Osteocyte (in vitro differentiated cells): ENCODE measurements around the gene MOB3A. TPM values are rescaled to one million over a fixed set of nuclear protein-coding genes. Genes with fewer than 3 reads are reported as not detected.

Experiments
- DNase-seq: peaks from one replicate; pipeline ENCODE4 v3.0.0; 2021; ENCODE audit warnings: mixed read lengths; ENCODE audit not compliant: unreplicated experiment; ENCODE audit errors: extremely low spot score
- H3K27ac Mint-ChIP-seq: one replicate; pipeline ENCODE4 v1.8.0; 2021; ENCODE audit warnings: mild to moderate bottlenecking, mixed read lengths; ENCODE audit not compliant: unreplicated experiment
- H3K27me3 Mint-ChIP-seq: one replicate; pipeline ENCODE4 v1.8.0; 2021; ENCODE audit warnings: mixed read lengths; ENCODE audit not compliant: unreplicated experiment
- H3K36me3 Mint-ChIP-seq: one replicate; pipeline ENCODE4 v1.8.0; 2021; ENCODE audit warnings: mixed read lengths; ENCODE audit not compliant: unreplicated experiment
- H3K4me1 Mint-ChIP-seq: one replicate; pipeline ENCODE4 v1.8.0; 2021; ENCODE audit warnings: mixed read lengths; ENCODE audit not compliant: unreplicated experiment
- H3K4me3 Mint-ChIP-seq: one replicate; pipeline ENCODE4 v1.8.0; 2021; ENCODE audit warnings: mild to moderate bottlenecking, moderate library complexity, mixed read lengths; ENCODE audit not compliant: unreplicated experiment
- H3K9me3 Mint-ChIP-seq: one replicate; pipeline ENCODE4 v1.8.0; 2021; ENCODE audit warnings: mixed read lengths; ENCODE audit not compliant: unreplicated experiment
- total RNA-seq: library from RNA; stranded (reverse); gene quantifications from 2 replicates; pipeline ENCODE4 v1.2.1, GENCODE V29; 2021
- TF ChIP-seq, protein P1 (sequence below): fragments of 200-600 bp; sonication (generic); IDR thresholded peaks from 2 replicates; pipeline ENCODE4 v1.5.0; 2021; ENCODE audit warnings: antibody characterized with exemption, mild to moderate bottlenecking, moderate library complexity

Gene MOB3A
- total RNA-seq, 1 donor from 2014 or later: 50.6 TPM

DNA sequence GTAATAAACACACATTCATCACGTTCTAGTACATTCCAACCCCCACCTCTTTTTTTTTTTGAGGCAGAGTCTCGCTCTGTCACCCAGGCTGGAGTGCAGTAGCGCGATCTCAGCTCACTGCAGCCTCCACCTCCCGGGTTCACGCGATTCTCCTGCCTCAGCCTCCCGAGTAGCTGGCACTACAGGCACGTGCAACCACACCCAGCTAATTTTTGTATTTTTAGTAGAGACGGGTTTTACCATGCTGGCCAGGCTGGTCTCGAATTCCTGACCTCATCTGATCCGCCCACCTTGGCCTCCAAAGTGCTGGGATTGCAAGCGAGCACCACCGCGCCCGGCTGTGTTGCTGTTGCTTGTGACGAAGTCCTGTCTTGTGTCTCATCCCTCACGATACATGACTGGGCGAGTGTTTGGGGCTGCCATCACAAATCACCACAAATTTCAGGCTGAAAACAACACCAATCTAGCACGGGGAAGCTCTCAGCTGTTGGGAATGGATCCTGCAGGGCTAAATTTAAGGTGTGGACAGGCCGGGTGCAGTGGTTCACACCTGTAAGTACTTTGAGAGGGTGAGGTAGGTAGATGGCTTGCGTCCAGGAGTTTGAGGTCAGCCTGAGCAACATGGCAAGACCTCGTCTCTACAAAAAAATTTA is 15.7 kb downstream of the MOB3A start:
- Mint-ChIP-seq H3K4me3 (no peak overlapping the region), H3K27ac (no peak overlapping the region), H3K36me3 (peaks cover 13% of the 10 kb centered on the region), H3K4me1 (peaks cover 6% of the 10 kb centered on the region), H3K9me3 (no peaks in the 10 kb centered on the region), H3K27me3 (no peaks in the 10 kb centered on the region)
- DNase-seq: no peak
- TF ChIP-seq, protein P1, sequence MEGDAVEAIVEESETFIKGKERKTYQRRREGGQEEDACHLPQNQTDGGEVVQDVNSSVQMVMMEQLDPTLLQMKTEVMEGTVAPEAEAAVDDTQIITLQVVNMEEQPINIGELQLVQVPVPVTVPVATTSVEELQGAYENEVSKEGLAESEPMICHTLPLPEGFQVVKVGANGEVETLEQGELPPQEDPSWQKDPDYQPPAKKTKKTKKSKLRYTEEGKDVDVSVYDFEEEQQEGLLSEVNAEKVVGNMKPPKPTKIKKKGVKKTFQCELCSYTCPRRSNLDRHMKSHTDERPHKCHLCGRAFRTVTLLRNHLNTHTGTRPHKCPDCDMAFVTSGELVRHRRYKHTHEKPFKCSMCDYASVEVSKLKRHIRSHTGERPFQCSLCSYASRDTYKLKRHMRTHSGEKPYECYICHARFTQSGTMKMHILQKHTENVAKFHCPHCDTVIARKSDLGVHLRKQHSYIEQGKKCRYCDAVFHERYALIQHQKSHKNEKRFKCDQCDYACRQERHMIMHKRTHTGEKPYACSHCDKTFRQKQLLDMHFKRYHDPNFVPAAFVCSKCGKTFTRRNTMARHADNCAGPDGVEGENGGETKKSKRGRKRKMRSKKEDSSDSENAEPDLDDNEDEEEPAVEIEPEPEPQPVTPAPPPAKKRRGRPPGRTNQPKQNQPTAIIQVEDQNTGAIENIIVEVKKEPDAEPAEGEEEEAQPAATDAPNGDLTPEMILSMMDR: no peak

GRCh38 chr19:2079865-2080301 is 16.2 kb downstream of the MOB3A start:
- no peaks in the 10 kb centered on the region for H3K27me3 Mint-ChIP-seq
- H3K4me1 Mint-ChIP-seq: peaks cover 1% of the 10 kb centered on the region
- DNase-seq: no peak
- TF ChIP-seq, protein P1: no peak
- no peaks in the 10 kb centered on the region for H3K9me3 Mint-ChIP-seq
- peaks cover 10% of the 10 kb centered on the region for H3K36me3 Mint-ChIP-seq
- no peak overlapping the region for H3K4me3 Mint-ChIP-seq
- H3K27ac Mint-ChIP-seq: no peak overlapping the region

DNA sequence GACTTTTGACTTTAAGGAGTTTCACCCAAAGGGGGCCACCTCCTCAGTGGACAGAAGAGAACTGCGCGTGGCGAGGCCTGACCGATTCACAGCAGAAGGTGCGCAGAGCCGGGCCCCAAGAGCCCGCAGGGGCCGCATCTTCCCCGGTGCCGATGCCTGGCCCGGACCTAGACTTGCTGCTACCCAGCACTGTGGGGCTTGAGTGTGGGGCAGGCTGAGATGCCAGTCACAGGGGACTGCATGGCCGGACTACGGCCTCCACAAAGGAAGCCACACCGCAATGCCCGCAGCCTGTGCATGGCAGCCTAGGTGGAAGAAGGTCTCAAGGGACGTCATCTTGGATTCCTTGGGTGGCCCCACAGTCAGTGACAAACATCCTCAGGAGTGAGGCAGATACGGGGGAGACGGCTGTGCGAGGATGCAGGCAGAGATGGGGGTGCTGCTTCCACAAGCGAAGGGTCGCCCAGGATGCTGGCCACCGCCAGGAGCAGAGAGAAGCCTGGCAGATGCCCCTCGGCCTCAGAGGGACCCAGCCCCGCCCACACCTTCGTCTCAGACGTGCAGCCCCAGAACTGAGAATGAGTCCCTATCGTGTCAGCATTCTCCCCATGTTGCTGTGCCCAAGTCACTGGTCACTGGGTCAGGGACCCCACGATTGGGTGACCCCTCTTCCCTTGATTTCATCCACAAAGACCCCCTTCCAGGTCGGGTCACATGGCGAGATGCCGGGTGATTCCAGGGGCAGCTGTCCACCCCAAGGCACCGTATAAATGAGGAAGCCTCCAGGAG is 16.9 kb downstream of the MOB3A start:
- Mint-ChIP-seq H3K27me3 (no peaks in the 10 kb centered on the region), H3K9me3 (no peaks in the 10 kb centered on the region), H3K36me3 (peaks cover 10% of the 10 kb centered on the region), H3K27ac (no peak overlapping the region), H3K4me3 (no peak overlapping the region), H3K4me1 (peaks cover 1% of the 10 kb centered on the region)
- TF ChIP-seq, protein P1: no peak
- no peak for DNase-seq

DNA sequence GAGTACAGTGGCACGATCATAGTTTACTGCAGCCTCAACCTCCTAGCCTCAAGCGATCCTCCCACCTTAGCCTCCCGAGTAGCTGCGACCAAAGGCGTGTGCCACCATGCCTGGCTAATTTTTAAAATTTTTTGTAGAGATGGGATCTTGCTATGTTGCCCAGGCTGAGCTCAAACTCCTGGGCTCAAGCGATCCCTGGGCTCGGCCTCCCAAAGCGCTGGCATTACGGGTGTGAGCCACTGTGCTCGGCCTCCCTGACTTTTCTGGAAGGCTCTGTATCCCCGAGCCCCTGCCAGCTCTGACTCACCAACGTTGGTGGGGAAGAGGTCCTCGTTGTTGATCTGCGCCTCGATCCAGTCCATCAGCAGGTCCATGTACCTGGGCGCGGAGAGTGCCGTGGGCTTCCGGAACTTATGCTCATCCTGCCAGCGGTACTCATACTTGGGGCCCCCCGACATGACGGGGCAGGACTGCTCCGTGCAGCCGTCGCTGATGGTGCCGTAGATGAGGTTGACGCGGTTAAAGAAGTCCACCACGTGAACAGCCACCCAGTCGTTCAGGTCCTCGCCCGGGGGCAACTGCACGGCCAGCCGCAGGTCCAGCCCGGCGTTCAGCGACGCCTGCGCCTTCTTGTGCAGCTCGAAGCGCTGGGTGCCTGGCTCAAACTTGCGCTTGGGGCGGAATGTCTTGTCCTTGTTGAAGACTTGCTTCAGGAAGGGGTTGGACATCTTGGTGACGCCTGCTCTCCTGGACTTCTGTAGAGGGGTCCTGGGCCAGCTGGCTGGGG is 18.1 kb downstream of the MOB3A start:
- TF ChIP-seq, protein P1: no peak
- Mint-ChIP-seq H3K9me3 (no peaks in the 10 kb centered on the region), H3K36me3 (peaks cover 12% of the 10 kb centered on the region), H3K4me3 (no peak overlapping the region), H3K27ac (no peak overlapping the region), H3K27me3 (no peaks in the 10 kb centered on the region), H3K4me1 (peaks cover 1% of the 10 kb centered on the region)
- no peak for DNase-seq
